HepG2 (cell line): ENCODE results near the gene FAAP20. TPM values are rescaled to one million over a fixed set of nuclear protein-coding genes. Genes with fewer than 3 reads are reported as not detected.

Experiments
- CBFB ChIP-seq: sonication (generic); formaldehyde crosslinking; IDR thresholded peaks from 2 replicates; pipeline ENCODE4 v1.4.0; 2020; ENCODE audit warnings: missing genetic modification reagents
- LBX2 ChIP-seq: sonication (generic); formaldehyde crosslinking; IDR thresholded peaks from 2 replicates; pipeline ENCODE4 v1.5.0; 2020; ENCODE audit warnings: missing genetic modification reagents, mild to moderate bottlenecking, borderline replicate concordance
- RBM22 ChIP-seq: fragments of 200-400 bp; formaldehyde crosslinking; optimal IDR thresholded peaks from 2 replicates; pipeline ENCODE3; 2017; ENCODE audit warnings: mild to moderate bottlenecking, low read length, moderate library complexity
- SOX6 ChIP-seq, 2 experiments: fragments of 450-650 bp in 1 of 2; sonication (generic) in 1 of 2; formaldehyde crosslinking in 1 of 2; IDR thresholded peaks; 2 replicates each; pipeline versions ENCODE4 v1.4.0 to v1.6.1; 2017 to 2020; ENCODE audit warnings: antibody characterized with exemption in 1 of 2, mild to moderate bottlenecking in 1 of 2, missing genetic modification reagents in 1 of 2
- ZBTB10 ChIP-seq: sonication (generic); formaldehyde crosslinking; IDR thresholded peaks from 2 replicates; pipeline ENCODE4 v1.4.0; 2020; ENCODE audit warnings: missing genetic modification reagents, borderline replicate concordance
- ZNF674 ChIP-seq: sonication (generic); formaldehyde crosslinking; IDR thresholded peaks from 2 replicates; pipeline ENCODE4 v1.5.0; 2020; ENCODE audit warnings: low read depth, mild to moderate bottlenecking, missing genetic modification reagents
- ZNF691 ChIP-seq: sonication (generic); formaldehyde crosslinking; IDR thresholded peaks from 2 replicates; pipeline ENCODE4 v1.4.0; 2020; ENCODE audit warnings: missing genetic modification reagents, low read depth, mild to moderate bottlenecking, borderline replicate concordance
- ZNF724P ChIP-seq: sonication (generic); formaldehyde crosslinking; IDR thresholded peaks from 2 replicates; pipeline ENCODE4 v1.8.0; 2022; ENCODE audit warnings: missing genetic modification reagents, borderline replicate concordance
- polyA plus RNA-seq, 8 experiments: library from polyadenylated mRNA; depleted of rRNA in 3 of 8; stranded (reverse) in 7 of 8; unstranded in 1 of 8; fragments of >200 nt; fragmentation: Illumina TruSeq in 4 of 8; extraction: Trizol in 4 of 8; gene quantifications; 2 replicates each; pipeline versions ENCODE4 v1.2.1 to v1.2.3, GENCODE V29; 2011 to 2016; ENCODE audit warnings: low read depth in 4 of 8, missing spikeins in 1 of 8, mixed read lengths in 1 of 8; ENCODE audit not compliant: insufficient read depth in 1 of 8
- total RNA-seq, 5 experiments: library from RNA; depleted of rRNA; stranded (reverse); fragments of >200 nt; fragmentation: Illumina TruSeq; extraction: Trizol; gene quantifications; 2 replicates each; pipeline ENCODE4 v1.2.3, GENCODE V29; 2016; ENCODE audit warnings: low read depth in 1 of 5
- TF ChIP-seq, protein P1 (sequence below): IDR thresholded peaks from 2 replicates; pipeline ENCODE4 v1.6.1; 2016
- TF ChIP-seq, protein P2 (sequence below), 2 experiments: fragments of 450-650 bp in 1 of 2; sonication (generic) in 1 of 2; formaldehyde crosslinking in 1 of 2; IDR thresholded peaks; 2 replicates each; pipeline versions ENCODE4 v1.6.1 to v1.8.0; 2016 to 2022; ENCODE audit warnings: antibody characterized with exemption in 1 of 2, mild to moderate bottlenecking in 1 of 2, missing genetic modification reagents in 1 of 2

Gene FAAP20
- total and polyA plus RNA-seq, 2 of the 13 experiments (the other 11 are each of a cell fraction or from before 2014, with no cell fraction given): 9.6 to 10.8 TPM

GRCh38 chr1:2233997-2234761 lies 39.6 kb upstream of the FAAP20 start (continued):
- TF ChIP-seq ZNF691 (CRISPR knock-in tag) (0 out of 2 replicates have a peak, but pooled peaks have one; percentile 24), CBFB (CRISPR knock-in tag) (peak; percentile 49; the same call in 1 of the 2 replicates), ZNF674 (CRISPR knock-in tag) (no peak), ZNF724P (CRISPR knock-in tag) (no peak), LBX2 (CRISPR knock-in tag) (peak; percentile 21; the same call in 1 of the 2 replicates), ZBTB10 (peak; percentile 84; the same call in 1 of the 2 replicates), RBM22 (peak; percentile 53), SOX6 (IDR thresholded peaks at IDR 0.05) (no peak), SOX6 (CRISPR knock-in tag; IDR thresholded peaks at IDR 0.05) (peak; percentile 94)
- TF ChIP-seq, protein P1, sequence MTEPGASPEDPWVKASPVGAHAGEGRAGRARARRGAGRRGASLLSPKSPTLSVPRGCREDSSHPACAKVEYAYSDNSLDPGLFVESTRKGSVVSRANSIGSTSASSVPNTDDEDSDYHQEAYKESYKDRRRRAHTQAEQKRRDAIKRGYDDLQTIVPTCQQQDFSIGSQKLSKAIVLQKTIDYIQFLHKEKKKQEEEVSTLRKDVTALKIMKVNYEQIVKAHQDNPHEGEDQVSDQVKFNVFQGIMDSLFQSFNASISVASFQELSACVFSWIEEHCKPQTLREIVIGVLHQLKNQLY (CRISPR knock-in tag): peak; percentile 62; the same call in 1 of the 2 replicates
- TF ChIP-seq, protein P2, sequence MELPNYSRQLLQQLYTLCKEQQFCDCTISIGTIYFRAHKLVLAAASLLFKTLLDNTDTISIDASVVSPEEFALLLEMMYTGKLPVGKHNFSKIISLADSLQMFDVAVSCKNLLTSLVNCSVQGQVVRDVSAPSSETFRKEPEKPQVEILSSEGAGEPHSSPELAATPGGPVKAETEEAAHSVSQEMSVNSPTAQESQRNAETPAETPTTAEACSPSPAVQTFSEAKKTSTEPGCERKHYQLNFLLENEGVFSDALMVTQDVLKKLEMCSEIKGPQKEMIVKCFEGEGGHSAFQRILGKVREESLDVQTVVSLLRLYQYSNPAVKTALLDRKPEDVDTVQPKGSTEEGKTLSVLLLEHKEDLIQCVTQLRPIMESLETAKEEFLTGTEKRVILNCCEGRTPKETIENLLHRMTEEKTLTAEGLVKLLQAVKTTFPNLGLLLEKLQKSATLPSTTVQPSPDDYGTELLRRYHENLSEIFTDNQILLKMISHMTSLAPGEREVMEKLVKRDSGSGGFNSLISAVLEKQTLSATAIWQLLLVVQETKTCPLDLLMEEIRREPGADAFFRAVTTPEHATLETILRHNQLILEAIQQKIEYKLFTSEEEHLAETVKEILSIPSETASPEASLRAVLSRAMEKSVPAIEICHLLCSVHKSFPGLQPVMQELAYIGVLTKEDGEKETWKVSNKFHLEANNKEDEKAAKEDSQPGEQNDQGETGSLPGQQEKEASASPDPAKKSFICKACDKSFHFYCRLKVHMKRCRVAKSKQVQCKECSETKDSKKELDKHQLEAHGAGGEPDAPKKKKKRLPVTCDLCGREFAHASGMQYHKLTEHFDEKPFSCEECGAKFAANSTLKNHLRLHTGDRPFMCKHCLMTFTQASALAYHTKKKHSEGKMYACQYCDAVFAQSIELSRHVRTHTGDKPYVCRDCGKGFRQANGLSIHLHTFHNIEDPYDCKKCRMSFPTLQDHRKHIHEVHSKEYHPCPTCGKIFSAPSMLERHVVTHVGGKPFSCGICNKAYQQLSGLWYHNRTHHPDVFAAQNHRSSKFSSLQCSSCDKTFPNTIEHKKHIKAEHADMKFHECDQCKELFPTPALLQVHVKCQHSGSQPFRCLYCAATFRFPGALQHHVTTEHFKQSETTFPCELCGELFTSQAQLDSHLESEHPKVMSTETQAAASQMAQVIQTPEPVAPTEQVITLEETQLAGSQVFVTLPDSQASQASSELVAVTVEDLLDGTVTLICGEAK (IDR thresholded peaks at IDR 0.05): no peak
- TF ChIP-seq, protein P2 (CRISPR knock-in tag; IDR thresholded peaks at IDR 0.05): 0 out of 2 replicates have a peak, but pooled peaks have one; percentile 48
